Measurements from ENCODE around the gene KRTAP4-3. TPM values are rescaled to one million over a fixed set of nuclear protein-coding genes. Genes with fewer than 3 reads are reported as not detected.

The KRTAP4-3 gene
- total and polyA plus RNA-seq, 2 of the 8 experiments (the other 6 are each of a cell fraction or from before 2014, with no cell fraction given), result not detected

DNA sequence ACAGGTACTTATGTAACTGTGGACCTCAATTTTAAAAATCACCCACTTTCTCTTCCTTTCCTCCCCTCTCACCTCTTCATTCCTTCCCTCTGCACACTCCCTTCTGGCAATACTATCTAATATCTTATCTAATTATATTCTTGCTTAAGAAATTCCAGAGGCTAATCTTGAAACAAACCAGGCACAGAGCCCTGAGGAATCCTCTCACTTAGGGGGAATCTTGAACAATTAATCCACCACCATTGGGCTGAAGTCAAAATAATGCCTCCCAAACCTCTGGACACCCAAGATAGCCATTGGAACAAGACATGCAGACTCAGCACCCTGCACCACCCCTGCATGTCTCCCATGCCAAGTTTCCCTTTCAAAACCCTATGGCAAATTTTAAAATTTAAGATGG lies 26.7 kb downstream of the KRTAP4-3 start (continued):
- TF ChIP-seq, protein P1, sequence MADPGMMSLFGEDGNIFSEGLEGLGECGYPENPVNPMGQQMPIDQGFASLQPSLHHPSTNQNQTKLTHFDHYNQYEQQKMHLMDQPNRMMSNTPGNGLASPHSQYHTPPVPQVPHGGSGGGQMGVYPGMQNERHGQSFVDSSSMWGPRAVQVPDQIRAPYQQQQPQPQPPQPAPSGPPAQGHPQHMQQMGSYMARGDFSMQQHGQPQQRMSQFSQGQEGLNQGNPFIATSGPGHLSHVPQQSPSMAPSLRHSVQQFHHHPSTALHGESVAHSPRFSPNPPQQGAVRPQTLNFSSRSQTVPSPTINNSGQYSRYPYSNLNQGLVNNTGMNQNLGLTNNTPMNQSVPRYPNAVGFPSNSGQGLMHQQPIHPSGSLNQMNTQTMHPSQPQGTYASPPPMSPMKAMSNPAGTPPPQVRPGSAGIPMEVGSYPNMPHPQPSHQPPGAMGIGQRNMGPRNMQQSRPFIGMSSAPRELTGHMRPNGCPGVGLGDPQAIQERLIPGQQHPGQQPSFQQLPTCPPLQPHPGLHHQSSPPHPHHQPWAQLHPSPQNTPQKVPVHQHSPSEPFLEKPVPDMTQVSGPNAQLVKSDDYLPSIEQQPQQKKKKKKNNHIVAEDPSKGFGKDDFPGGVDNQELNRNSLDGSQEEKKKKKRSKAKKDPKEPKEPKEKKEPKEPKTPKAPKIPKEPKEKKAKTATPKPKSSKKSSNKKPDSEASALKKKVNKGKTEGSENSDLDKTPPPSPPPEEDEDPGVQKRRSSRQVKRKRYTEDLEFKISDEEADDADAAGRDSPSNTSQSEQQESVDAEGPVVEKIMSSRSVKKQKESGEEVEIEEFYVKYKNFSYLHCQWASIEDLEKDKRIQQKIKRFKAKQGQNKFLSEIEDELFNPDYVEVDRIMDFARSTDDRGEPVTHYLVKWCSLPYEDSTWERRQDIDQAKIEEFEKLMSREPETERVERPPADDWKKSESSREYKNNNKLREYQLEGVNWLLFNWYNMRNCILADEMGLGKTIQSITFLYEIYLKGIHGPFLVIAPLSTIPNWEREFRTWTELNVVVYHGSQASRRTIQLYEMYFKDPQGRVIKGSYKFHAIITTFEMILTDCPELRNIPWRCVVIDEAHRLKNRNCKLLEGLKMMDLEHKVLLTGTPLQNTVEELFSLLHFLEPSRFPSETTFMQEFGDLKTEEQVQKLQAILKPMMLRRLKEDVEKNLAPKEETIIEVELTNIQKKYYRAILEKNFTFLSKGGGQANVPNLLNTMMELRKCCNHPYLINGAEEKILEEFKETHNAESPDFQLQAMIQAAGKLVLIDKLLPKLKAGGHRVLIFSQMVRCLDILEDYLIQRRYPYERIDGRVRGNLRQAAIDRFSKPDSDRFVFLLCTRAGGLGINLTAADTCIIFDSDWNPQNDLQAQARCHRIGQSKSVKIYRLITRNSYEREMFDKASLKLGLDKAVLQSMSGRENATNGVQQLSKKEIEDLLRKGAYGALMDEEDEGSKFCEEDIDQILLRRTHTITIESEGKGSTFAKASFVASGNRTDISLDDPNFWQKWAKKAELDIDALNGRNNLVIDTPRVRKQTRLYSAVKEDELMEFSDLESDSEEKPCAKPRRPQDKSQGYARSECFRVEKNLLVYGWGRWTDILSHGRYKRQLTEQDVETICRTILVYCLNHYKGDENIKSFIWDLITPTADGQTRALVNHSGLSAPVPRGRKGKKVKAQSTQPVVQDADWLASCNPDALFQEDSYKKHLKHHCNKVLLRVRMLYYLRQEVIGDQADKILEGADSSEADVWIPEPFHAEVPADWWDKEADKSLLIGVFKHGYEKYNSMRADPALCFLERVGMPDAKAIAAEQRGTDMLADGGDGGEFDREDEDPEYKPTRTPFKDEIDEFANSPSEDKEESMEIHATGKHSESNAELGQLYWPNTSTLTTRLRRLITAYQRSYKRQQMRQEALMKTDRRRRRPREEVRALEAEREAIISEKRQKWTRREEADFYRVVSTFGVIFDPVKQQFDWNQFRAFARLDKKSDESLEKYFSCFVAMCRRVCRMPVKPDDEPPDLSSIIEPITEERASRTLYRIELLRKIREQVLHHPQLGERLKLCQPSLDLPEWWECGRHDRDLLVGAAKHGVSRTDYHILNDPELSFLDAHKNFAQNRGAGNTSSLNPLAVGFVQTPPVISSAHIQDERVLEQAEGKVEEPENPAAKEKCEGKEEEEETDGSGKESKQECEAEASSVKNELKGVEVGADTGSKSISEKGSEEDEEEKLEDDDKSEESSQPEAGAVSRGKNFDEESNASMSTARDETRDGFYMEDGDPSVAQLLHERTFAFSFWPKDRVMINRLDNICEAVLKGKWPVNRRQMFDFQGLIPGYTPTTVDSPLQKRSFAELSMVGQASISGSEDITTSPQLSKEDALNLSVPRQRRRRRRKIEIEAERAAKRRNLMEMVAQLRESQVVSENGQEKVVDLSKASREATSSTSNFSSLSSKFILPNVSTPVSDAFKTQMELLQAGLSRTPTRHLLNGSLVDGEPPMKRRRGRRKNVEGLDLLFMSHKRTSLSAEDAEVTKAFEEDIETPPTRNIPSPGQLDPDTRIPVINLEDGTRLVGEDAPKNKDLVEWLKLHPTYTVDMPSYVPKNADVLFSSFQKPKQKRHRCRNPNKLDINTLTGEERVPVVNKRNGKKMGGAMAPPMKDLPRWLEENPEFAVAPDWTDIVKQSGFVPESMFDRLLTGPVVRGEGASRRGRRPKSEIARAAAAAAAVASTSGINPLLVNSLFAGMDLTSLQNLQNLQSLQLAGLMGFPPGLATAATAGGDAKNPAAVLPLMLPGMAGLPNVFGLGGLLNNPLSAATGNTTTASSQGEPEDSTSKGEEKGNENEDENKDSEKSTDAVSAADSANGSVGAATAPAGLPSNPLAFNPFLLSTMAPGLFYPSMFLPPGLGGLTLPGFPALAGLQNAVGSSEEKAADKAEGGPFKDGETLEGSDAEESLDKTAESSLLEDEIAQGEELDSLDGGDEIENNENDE (IDR thresholded peaks at IDR 0.05; ENCODE audit: insufficient replicate concordance, low read length), result no peak
- no peak for TF ChIP-seq POLR2A (IDR thresholded peaks at IDR 0.05; ENCODE audit: control extremely low read depth in 1 of 2, low read depth in 2 of 2, low read length in 2 of 2)
- TF ChIP-seq RNF2 (IDR thresholded peaks at IDR 0.05; ENCODE audit: borderline replicate concordance, low read depth, low read length, missing control alignments, poor library complexity, severe bottlenecking), result no peak
- no peak for TF ChIP-seq SUZ12 (IDR thresholded peaks at IDR 0.05; ENCODE audit: low read length)
- TF ChIP-seq KDM1A (IDR thresholded peaks at IDR 0.05; ENCODE audit: borderline replicate concordance, low read length), result no peak
- TF ChIP-seq JUN (IDR thresholded peaks at IDR 0.05; ENCODE audit: low read depth, low read length), result no peak
- no peak for TF ChIP-seq SP2 (IDR thresholded peaks at IDR 0.05; ENCODE audit: low read length)
- no peak for TF ChIP-seq KDM4A (IDR thresholded peaks at IDR 0.05; ENCODE audit: low read depth, low read length, severe bottlenecking)
- TF ChIP-seq SP1 (IDR thresholded peaks at IDR 0.05; ENCODE audit: low read depth, low read length), result no peak
- no peak for TF ChIP-seq CTBP2 (IDR thresholded peaks at IDR 0.05; ENCODE audit: borderline replicate concordance, insufficient read depth, insufficient read length, low read length)
- TF ChIP-seq HDAC6 (IDR thresholded peaks at IDR 0.05; ENCODE audit: low read depth, low read length), result no peak
- TF ChIP-seq EZH2 (IDR thresholded peaks at IDR 0.05; ENCODE audit: low read depth, low read length, severe bottlenecking), result no peak

Measured in H1 (cell line).